GM12872 (cell line): Measurements from ENCODE around the gene ATXN10.

ENCODE experiments used
- TF ChIP-seq, protein P1 (sequence below): IDR thresholded peaks from 3 replicates; pipeline ENCODE4 v1.5.1; 2011; ENCODE audit warnings: low read depth, mild to moderate bottlenecking, low read length, moderate library complexity; ENCODE audit not compliant: insufficient read depth

ATXN10 gene

DNA sequence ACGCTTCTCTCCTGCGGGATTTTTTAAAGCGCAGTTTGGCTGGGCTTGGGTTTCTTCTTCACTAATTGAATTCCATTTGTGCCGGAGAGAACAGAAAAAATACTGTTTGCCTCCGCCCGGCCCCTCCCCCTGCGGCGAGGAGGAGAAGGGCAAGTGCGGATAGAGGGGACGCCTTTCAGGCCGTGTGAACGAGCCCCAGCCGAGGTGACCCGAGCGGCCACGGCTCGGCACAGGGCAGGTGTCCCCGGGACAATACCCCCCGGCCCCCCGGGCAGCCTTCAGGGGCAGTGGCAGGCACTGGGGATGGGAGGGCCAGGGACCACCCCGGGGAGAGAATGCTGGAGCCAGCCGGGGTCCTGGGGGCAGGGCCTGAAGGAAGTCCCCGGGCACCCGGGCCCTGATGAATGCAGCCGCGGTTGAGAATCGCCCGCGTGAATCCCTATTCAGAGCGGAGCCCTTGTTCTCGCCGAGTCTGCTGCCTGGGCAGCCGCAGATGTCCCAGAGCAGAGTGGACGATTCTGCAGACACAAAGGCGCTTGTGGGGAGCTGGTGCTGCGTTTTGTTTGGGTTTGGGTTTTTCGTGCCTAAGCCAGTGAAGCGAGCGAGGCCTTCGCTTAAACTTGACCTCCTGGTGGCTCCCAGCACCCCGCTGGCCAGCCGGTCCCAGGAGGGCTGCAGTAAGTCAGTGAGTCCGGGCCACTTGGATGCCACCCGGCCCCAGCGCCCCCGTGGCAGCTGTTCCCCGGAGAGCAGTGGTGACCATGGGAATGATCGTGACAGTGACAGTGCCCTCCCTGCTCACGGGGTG, 209.3 kb downstream of the ATXN10 start:
- TF ChIP-seq, protein P1, sequence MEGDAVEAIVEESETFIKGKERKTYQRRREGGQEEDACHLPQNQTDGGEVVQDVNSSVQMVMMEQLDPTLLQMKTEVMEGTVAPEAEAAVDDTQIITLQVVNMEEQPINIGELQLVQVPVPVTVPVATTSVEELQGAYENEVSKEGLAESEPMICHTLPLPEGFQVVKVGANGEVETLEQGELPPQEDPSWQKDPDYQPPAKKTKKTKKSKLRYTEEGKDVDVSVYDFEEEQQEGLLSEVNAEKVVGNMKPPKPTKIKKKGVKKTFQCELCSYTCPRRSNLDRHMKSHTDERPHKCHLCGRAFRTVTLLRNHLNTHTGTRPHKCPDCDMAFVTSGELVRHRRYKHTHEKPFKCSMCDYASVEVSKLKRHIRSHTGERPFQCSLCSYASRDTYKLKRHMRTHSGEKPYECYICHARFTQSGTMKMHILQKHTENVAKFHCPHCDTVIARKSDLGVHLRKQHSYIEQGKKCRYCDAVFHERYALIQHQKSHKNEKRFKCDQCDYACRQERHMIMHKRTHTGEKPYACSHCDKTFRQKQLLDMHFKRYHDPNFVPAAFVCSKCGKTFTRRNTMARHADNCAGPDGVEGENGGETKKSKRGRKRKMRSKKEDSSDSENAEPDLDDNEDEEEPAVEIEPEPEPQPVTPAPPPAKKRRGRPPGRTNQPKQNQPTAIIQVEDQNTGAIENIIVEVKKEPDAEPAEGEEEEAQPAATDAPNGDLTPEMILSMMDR, result no peak

DNA sequence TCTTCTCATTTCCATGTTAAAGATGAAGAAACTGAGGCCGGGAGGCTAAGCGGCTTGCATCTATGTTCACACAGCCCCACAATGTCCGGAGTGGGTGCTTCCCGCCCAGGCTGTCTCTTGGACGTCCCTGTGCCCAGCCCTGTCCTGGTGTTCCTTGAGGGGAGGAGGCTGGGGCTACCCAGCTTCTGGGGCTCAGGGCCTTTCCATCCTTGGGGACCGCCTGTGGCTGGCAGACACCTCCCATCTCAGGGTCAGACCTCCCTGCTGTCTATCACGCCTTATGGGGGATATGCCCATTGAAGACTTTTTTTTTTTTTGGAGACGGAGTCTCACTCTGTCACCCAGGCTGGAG, 209.9 kb downstream of the ATXN10 start:
- TF ChIP-seq, protein P1, result no peak

DNA sequence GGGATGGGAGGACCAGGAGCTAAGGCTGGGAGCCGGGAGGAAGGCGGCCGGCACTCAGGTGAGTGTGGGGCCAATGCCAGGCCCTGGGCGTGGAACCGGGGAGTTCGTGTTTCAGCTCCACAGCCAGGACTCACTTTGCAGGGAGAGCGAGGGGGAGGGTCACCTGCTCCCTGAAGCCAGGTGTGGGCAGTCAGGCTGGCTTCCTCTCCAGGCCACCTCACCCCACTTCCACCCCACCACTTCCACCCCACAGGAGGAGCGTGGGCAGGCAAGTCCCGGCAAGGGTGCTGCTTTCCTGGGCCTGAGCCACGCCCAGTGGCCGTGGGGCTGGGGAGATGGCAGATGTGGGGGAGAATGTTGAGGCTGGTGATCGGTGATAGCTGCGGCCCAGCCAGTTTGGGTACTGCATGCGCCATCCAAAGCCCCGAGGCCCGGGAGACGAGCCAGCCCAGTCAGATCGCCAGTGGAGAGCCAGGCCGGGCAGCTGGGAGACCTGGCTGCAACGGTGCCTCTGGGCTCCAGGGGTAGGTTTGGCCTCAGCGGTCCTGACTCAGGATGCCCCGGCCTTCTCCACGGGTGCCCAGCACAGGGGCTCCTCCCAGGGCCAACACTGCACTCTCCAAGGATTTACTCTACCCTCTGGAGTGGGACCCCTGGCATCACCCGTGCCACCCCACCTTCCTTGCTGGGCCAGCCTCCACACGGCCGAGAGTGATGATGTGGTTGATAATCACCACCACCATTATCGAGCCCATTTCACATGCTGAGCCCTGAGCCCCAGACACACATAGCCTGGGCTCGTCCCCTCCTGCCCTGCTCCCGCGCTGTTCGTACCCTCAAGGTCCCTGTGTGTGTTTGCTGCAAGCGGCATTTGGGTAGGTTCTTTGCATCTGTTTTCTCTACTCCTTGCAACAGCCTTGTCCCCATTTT, 211.5 kb downstream of the ATXN10 start:
- TF ChIP-seq, protein P1, result no peak

DNA sequence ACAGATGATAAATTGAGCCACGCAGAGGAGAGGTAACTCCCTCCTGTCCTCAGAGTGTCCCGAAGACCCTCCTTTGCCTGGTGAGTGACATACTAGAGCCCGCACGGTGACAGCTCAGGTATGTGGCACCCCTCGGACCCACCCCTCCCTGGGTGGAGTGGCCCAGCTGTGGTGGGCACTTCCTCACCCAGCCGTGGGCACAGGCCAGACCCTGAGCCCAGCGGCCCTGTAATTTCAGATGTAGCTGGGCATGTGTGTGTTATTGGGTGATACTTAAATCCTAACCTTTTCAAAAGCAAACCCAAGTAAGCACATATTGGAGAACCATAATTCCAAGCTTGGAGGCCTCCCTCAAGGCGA, 212.2 kb downstream of the ATXN10 start:
- TF ChIP-seq, protein P1, result no peak

DNA sequence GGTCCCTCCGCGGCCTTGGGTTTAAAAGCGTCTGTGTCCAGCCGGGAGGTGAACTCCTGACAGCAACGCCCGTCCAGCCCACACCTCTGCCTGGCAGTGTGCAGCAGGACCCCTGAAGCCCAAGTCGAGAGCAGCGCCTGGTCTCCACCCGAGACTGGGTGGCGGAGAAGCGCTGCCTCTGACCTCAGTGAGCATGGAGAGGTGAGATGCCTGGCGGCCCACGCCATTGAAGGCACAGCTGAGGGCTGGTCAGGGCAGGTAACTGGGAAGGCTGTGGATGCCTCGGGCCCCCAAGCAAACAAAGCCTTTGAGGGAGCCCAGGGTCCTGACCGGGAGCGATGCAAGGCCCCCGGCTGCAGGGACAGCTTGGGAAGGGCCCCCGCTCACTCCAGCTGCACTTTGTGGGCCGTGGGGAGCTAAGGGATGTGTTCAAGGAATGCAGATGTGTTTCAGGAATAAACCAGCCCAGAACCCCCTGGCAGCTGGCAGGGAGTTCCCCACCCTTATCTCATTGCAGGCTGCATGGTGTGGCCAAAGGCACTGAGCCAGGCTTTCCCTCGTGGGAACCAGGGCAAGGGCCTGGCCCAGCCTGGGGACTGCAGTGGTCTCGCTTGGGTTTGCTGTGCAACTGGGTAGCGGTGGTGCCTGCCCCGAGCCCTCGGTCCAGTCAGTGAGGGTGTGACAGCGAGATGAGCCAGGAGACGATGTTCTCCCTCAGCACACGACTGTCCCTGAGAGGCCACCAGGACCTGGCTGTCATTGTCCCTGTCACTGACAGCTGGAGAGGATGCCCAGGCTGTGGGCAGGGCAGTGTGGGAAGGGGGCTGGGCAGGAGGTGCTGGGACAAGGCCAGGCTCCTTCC, 212.8 kb downstream of the ATXN10 start:
- TF ChIP-seq, protein P1, result no peak

DNA sequence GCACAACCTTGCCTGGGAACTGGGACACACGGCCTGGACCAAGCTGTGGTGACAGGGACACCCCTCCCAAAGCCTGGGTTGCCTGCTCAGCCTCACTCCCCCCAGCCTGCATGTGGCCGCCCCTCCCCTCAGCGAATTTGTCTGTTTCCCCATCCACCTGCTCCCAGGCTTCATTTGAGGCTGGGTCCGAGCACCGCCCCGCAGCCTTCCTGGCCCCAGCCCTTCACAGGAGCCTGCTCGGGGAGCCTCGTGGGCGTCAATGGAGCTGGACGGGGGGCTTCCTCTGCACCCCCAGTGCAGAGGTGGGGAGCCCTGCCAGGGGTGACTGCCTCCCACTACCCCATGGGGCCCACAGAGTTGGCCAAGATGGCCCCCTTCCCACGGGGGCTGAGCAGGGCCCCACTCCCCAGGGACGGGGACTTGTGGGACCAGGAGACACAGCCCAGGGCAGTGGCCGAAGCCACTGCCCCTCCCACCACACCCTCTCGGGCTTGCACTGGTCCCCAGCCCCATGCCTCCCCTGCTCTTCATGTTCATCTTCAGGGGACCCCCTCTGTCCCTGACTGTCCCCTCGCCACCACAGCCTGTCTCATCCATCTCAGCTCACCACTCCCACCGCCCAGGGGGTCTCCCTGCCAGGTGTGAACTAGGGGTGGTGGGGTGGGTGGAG, 213.7 kb downstream of the ATXN10 start:
- TF ChIP-seq, protein P1, result no peak
